Neural cell (in vitro differentiated cells): ENCODE results near the gene LAMC2. TPM values are rescaled to one million over a fixed set of nuclear protein-coding genes. Genes with fewer than 3 reads are reported as not detected.

Source experiments
- polyA plus RNA-seq: library from polyadenylated mRNA; depleted of rRNA; stranded (reverse); fragments of >200 nt; gene quantifications from 2 replicates; pipeline ENCODE4 v1.2.3, GENCODE V29; 2014

The LAMC2 gene
- polyA plus RNA-seq, 1 donor from 2014 or later, result 0.67 TPM

Other genes with a start within 250 kb of the LAMC2 start
- not detected in 2 replicates for gene SHCBP1L, start 233.1 kb upstream of the LAMC2 start, polyA plus RNA-seq
- gene LAMC1, start 162.8 kb upstream of the LAMC2 start, polyA plus RNA-seq, result 4.2 TPM in 2 replicates
- gene NMNAT2, start 232.1 kb downstream of the LAMC2 start, polyA plus RNA-seq, result 43.8 and 50.2 TPM in 2 replicates